GM18507 (cell line): ENCODE data around the gene CYP4F11.
"Not testable (repeated sequence)": the region's sequence is repeated elsewhere in the genome, so short reads cannot be mapped to it uniquely, and the experiment has no call there.

Experiments used
- DNase-seq: peaks from one replicate; pipeline ENCODE4 v3.0.0; 2011; ENCODE audit warnings: low read depth; ENCODE audit not compliant: insufficient read length; ENCODE audit errors: extremely low spot score
- FAIRE-seq: peaks from 2 replicates; lab custom pipeline; 2011; peaks lifted over from hg19 to GRCh38; lab: Jason Lieb, UNC

CYP4F11 gene

DNA sequence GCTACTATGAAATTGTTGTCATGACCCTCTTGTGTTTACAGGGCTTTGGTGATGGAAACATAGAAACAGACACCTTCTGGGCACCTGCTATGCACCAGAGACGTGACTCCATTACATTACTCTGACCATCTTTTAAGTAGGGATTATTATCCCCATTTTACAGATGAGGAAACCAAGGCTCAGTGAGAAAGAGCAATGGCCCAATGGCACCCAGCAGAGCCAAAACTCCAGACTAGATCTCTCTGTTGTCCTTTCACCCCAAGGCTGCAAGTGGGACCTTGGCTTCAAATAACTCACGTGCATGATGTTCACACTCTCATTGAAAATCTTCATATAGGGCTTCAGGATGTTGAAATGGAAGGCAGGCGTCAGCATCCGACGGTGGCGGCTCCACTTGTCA is 42.3 kb downstream of the CYP4F11 start:
- FAIRE-seq (no peak), DNase-seq (no peak)

DNA sequence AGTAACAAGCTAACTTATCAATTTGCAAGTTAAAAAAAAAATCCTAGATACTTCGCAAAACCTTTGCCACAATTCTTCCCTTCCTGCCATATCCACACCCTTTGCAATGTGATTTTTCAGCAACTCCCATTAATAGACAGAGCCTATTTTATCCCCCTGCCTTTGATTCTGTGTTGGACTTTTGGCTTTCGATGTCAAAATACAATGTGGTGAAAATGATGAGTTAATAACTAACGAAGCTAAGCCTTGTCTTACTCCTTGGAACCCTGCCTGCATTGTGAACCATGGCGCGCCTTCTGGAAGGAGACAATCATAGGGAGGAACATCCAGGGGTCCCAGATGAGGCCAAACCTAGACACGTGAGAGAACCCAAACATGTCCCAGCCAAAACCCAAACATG is 42.9 kb downstream of the CYP4F11 start:
- FAIRE-seq (no peak), DNase-seq (no peak)

DNA sequence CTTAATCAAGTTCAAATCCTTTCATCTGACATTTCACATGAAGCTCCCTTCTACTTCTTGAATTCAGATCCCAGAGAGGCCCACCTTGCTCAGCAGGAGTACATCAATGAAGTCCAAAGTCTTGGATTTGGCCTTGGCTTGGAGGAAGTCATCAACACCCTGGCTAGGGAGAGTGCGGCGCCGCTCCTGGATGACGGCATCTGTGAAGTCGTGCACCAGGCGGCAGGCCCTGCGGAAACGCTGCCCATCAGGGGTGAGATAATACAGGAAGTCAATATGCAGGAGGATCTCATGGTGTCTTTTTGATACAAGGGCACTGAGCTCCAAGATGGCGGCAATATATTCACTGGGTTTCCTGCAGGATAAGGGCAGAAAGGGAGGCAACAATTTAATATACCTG is 45.0 kb downstream of the CYP4F11 start:
- not testable (repeated sequence) for FAIRE-seq, DNase-seq

DNA sequence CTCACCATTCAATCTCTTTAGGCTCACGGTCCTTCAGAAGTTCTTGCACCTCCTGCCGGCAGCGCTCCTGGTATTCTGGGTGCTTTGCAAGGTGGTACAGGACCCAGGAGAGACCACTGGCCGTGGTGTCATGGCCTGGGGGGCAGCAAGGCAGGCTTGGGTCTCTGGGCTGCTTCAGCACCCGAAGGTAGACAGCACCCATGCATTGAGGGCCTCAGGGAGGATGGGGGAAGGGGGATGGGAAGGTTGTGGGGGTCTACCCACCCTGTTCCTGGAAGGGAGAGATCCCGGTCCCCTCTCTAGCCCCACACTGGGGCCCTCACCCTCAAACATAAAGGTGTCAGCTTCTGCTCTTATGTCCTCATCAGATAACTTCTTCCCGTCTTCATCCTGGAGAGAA is 48.4 kb downstream of the CYP4F11 start:
- no peak for DNase-seq
- no peak for FAIRE-seq

DNA sequence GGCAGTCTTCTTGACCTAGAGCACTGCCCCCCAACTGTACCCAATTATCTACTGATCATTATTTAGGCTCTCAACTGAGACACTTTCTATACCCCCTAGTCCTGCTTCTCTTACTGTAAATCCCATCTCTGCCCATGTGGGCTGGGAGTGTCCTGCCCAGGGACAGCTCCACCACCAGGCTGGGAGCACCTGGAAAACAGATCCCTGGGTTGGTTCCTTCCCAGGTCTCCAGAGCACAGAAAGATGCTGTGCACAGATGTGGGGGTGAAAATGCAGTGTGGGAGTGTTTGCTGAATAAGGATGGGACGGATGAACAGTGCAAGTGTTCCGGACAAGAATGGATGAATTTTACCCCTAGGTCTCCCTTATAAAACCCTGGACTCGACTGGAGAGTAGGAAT is 49.2 kb downstream of the CYP4F11 start:
- DNase-seq (no peak), FAIRE-seq (no peak)

DNA sequence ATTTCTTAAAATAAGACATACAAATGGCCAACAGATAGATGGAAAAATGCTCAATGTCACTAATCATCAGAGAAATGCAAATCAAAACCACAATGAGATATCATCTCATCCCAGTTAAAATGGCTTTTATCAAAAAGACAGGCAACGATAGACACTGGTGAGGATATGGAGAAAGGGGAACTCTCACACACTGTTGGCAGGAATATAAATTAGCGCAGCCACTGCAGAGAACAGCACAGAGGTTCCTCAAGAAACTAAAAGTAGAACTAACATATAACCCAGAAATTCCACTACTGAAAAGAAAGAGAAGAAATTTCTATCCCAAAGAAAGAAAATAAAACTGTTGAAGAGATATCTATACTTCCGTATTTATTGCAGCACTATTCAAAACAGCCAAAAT is 51.0 kb downstream of the CYP4F11 start:
- not testable (repeated sequence) for DNase-seq

DNA sequence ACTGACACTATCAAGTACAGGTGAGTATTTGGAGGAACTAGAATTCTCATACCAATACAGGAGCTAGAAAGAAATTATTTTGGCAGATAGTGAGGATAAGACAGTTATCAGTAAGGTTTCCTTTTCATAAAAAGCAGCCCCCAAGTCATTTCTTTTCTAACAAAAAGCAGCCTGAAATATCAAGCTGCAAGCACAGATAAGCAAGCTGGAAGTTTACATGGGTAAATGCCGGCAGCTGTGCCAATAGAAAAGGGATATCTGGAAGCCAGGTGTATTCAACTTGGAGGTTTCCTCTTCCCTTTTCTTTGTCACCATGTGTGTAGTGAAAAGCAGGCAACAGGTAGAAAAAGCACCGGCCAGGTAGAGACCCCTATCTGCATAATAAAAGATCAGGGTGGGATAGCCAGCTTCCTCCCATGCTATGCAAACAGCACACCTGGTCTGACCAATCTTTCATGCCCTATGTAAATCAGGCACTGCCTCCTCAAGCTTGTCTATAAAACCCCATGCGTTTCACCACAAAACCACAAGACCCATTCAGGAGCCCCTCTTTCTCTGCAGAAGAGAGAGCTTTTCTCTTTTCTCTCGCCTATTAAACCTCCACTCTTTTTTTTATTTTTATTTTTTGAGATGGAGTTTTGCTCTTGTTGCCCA is 59.4 kb downstream of the CYP4F11 start:
- no peak for DNase-seq
- no peak for FAIRE-seq

More for the DNA sequence above, 51.0 kb downstream of the CYP4F11 start:
- not testable (repeated sequence) for FAIRE-seq

DNA sequence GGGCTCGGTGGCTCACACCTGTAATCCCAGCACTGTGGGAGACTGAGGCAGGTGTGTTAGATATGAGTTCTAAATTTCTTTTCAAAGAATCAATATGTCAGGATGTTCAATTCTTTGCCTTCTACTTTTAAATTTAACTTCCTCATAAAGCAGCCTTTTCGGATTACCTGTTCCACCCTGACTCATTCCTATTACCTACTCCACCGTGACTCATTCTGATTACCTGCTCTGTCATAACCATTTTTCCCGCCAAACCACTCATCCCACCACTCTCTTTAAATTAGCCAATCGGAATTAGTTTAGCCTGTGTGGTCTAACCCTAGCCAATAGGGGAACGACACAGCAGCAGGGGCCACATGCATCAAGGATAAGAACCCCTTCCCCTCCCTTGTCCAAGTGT is 60.6 kb downstream of the CYP4F11 start:
- DNase-seq, FAIRE-seq: not testable (repeated sequence)

DNA sequence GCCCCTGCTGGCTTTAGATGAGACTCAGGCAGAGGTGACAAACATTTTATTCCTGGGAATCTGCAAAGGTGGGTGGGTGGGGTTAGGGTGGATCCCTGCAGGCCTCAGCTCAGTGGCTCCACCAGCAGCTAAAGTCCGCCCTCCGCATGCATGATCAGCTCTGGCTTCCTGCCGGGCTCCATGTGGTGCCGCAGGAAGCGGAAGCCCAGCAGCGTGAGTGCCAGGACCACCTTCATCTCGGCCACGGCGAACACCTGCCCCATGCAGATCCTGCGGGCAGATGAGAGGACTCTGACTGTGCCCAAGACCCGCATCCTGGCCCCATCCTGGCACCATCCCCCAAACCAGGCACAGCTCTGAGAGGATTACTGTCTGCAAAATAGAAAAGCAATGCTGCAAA is 62.8 kb downstream of the CYP4F11 start:
- FAIRE-seq: no peak

DNA sequence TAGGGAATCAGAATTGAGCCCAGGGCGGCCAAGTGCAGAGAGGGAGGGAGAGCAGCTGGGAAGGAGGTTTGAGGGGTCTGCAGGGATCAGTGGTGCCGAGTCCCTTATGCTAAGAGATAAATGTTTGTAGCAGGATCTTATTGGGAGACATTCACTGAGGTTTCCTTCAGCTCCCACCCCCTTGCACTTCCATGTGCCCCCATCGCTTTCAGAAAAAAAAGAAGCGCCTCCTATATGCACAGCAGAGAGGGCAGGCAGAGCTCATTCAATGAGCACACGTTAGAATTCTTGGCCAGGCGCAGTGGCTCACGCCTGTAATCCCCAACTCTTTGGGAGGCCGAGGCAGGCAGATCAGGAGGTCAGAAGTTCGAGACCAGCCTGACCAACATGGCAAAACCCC is 64.5 kb downstream of the CYP4F11 start:
- no peak for DNase-seq
- no peak for FAIRE-seq

More for the DNA sequence above, 62.8 kb downstream of the CYP4F11 start:
- peak; percentile 7 for DNase-seq

DNA sequence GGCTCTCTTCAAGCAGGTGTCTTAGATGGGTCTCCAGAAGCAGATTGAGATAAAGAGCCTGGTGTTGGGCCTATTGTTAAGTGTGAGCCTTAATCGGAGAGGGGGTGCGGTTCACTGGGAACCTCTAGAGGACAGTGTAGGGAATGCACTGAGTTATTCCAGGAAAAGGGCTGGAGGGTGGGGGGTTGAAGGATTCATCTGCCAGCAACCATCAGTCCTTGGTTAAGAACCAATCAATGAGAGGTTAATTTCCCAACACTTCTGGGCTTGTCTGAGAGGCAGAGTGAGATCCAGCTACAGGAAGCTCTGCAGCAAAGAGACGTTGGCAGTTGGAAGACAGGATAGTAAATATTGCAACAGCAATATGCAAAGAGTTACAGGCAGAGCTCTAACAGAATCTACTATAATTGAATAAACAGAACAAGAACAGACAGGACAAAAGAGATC is 65.2 kb downstream of the CYP4F11 start:
- DNase-seq (peak; percentile 18), FAIRE-seq (no peak)

DNA sequence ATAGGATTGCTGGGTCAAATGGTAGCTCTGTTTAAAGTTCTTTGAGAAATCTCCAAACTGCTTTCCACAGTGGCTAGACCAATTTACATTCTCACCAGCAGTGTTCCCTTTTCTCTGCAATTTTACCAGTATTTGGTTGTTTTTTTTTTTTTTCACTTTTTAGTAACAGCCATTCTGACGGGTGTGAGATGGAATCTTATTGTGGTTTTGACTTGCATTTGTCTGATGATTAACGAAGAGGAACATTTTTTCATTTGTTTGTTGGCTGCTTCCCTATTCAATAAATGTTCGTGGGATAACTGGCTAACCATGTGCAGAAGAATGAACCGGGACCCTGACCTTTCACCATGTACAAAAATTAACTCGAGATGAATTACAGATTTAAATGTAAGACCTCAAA is 67.7 kb downstream of the CYP4F11 start:
- no peak for FAIRE-seq
- no peak for DNase-seq

DNA sequence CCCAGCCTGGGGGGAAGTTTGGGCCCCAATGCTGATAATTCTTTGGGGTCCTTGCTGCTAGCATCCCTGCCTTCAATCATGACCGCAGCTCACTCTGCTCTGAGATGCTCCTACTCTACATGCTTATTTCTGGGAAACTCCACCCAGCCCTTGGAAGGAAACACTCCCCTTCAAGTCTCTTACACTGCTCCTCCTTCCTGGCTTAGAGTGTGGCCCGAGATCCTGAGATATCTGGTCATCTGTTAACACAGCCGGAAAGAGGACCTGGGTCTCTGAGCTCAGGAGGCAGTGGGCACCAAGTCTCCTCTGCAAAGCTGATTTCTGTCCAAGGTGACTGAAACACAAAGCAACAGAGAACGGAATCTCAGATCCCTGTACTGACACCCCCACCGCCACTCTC is 69.5 kb downstream of the CYP4F11 start:
- FAIRE-seq (no peak), DNase-seq (no peak)

DNA sequence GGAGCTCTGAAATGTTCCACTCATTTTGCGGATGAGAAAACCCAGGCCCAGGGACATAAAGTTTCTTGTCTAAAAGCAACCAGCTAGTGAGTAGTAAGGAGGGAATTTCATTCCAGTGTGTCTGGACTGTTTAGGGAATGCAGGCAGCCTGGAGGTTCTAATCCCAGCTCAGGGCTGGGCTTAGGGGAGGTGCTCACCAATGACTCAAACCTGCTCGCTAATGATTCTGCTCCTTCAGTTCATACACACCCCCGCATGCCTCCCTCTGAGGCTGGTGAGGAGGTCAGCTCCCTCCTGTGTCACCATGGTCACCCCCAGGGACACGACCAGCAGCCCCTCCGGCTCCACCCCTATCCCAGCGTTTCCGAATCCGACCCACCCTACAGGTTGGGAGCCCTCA is 71.1 kb downstream of the CYP4F11 start:
- FAIRE-seq (no peak), DNase-seq (no peak)

DNA sequence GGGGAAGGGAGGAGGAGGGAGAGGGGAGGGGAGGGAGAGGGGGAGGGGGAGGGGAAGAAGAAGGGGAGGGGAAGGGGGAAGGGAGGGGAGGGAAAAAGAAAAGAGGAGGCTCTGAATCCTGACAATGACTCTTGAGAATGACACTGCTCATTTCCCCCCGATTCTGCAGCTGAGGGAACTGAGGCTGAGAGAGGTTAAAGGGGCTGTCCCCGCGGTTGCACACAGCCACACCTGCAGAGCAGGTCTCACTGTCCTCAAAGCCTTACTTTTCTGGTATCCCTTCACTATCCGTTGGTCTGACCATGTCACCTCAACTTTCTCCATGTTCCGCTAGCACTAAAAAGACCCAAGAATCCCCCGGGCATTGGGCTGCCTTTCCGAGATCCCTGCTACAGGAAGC is 71.9 kb downstream of the CYP4F11 start:
- DNase-seq (no peak), FAIRE-seq (no peak)
